ENCODE results near the gene SP140L.

DNA sequence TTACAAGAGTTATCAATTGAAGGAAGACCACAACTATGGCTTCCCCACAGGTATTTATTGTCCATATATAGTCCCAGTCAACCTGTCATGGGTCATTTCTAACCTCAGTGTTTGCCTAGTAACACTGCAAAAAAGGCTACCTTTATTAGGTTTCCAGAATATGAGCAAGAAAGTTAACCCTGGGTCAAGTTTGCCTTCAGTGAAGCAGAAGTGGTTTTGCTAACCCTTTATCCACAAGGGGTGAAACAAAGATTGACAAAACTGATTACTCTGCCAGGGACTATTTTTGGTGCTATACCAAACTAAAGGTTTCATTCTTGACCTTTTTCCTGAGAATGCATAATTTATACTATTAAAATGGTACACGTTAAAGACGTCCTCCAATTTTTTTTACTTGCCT lies 117.8 kb downstream of the SP140L start:
- TF ChIP-seq POLR2A (IDR thresholded peaks at IDR 0.05) (no peak), CTCF (IDR thresholded peaks at IDR 0.05) (no peak), POLR2AphosphoS5 (IDR thresholded peaks at IDR 0.05) (no peak)

Data from prostate gland (tissue), 2 donors.